BE2C (cell line): ENCODE measurements around the gene GDI2.

Source experiments
- DNase-seq: peaks from one replicate; pipeline ENCODE4 v3.0.0-alpha.2; 2020
- H3K27me3 ChIP-seq: fragments of 250-450 bp; sonication (Bioruptor Pico); 2 replicates; pipeline ENCODE4 v1.5.1; 2020; ENCODE audit warnings: mild to moderate bottlenecking
- H3K36me3 ChIP-seq: fragments of 250-450 bp; sonication (Bioruptor Pico); 2 replicates; pipeline ENCODE4 v1.5.1; 2020; ENCODE audit warnings: mild to moderate bottlenecking
- H3K4me1 ChIP-seq: fragments of 250-450 bp; sonication (Bioruptor Pico); 2 replicates; pipeline ENCODE4 v1.5.1; 2020
- H3K4me3 ChIP-seq: 2 replicates; pipeline ENCODE4 v1.5.1; 2011; ENCODE audit warnings: low read depth, low read length
- H3K9me3 ChIP-seq: fragments of 250-450 bp; sonication (Bioruptor Pico); 2 replicates; pipeline ENCODE4 v1.5.1; 2020
- CTCF ChIP-seq: IDR thresholded peaks from 2 replicates; pipeline ENCODE4 v1.5.1; 2012; ENCODE audit warnings: mild to moderate bottlenecking, low read depth, low read length

GDI2 gene

GRCh38 chr10:5746197-5746596 is 67.0 kb downstream of the GDI2 start:
- no peak for TF ChIP-seq CTCF
- H3K27me3 ChIP-seq: no peaks in the 10 kb centered on the region
- no peak for DNase-seq
- no peak overlapping the region for H3K4me3 ChIP-seq
- no peaks in the 10 kb centered on the region for H3K4me1 ChIP-seq
- no peaks in the 10 kb centered on the region for H3K9me3 ChIP-seq
- peaks cover 66% of the 10 kb centered on the region for H3K36me3 ChIP-seq

GRCh38 chr10:5744849-5745248 is 68.4 kb downstream of the GDI2 start:
- H3K36me3 ChIP-seq: peaks cover 79% of the 10 kb centered on the region

GRCh38 chr10:5743736-5744135 is 69.5 kb downstream of the GDI2 start:
- TF ChIP-seq CTCF: no peak
- H3K9me3 ChIP-seq: no peaks in the 10 kb centered on the region
- H3K27me3 ChIP-seq: no peaks in the 10 kb centered on the region
- no peaks in the 10 kb centered on the region for H3K4me1 ChIP-seq
- H3K36me3 ChIP-seq: peaks cover 74% of the 10 kb centered on the region
- H3K4me3 ChIP-seq: no peak overlapping the region
- no peak for DNase-seq

More at GRCh38 chr10:5744849-5745248, 68.4 kb downstream of the GDI2 start:
- TF ChIP-seq CTCF: no peak
- H3K27me3 ChIP-seq: no peaks in the 10 kb centered on the region
- no peak overlapping the region for H3K4me3 ChIP-seq
- no peaks in the 10 kb centered on the region for H3K4me1 ChIP-seq
- H3K9me3 ChIP-seq: no peaks in the 10 kb centered on the region
- DNase-seq: no peak

GRCh38 chr10:5742116-5742515 is 71.1 kb downstream of the GDI2 start:
- TF ChIP-seq CTCF: no peak
- no peak for DNase-seq

GRCh38 chr10:5741276-5741675 is 72.0 kb downstream of the GDI2 start:
- no peaks in the 10 kb centered on the region for H3K27me3 ChIP-seq
- H3K36me3 ChIP-seq: peaks cover 56% of the 10 kb centered on the region
- H3K9me3 ChIP-seq: no peaks in the 10 kb centered on the region
- no peaks in the 10 kb centered on the region for H3K4me1 ChIP-seq
- DNase-seq: no peak
- no peak overlapping the region for H3K4me3 ChIP-seq
- no peak for TF ChIP-seq CTCF

More at GRCh38 chr10:5742116-5742515, 71.1 kb downstream of the GDI2 start:
- Histone ChIP-seq H3K9me3 (no peaks in the 10 kb centered on the region), H3K4me1 (no peaks in the 10 kb centered on the region), H3K27me3 (no peaks in the 10 kb centered on the region), H3K36me3 (peaks cover 65% of the 10 kb centered on the region), H3K4me3 (no peak overlapping the region)

- TF ChIP-seq CTCF: no peak
- H3K27me3 ChIP-seq: no peaks in the 10 kb centered on the region
- H3K4me1 ChIP-seq: no peaks in the 10 kb centered on the region
- no peak overlapping the region for H3K4me3 ChIP-seq
- H3K9me3 ChIP-seq: no peaks in the 10 kb centered on the region
- peaks cover 54% of the 10 kb centered on the region for H3K36me3 ChIP-seq
- DNase-seq: no peak
Measured at GRCh38 chr10:5738427-5738826, 74.8 kb downstream of the GDI2 start.
